ENCODE results near the gene GRIP2.

DNA sequence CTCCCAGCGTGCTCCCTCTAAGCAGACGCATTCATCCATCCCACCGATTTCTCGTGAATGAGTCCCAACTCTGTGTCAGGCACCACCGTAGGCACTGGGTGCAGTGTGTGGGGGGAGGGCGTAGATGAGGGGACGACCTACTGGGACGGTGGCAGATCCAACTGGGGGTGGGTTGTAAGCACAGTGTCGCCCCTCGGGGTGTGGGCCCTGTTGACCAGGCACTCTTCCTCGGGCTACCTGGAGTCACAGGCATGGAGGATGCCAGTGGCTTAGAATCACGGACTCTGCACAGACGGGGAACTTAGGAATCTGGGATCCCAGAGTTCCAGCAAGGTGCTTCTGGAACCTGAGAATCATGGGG lies 71.5 kb downstream of the GRIP2 start:
- TF ChIP-seq, protein P1, sequence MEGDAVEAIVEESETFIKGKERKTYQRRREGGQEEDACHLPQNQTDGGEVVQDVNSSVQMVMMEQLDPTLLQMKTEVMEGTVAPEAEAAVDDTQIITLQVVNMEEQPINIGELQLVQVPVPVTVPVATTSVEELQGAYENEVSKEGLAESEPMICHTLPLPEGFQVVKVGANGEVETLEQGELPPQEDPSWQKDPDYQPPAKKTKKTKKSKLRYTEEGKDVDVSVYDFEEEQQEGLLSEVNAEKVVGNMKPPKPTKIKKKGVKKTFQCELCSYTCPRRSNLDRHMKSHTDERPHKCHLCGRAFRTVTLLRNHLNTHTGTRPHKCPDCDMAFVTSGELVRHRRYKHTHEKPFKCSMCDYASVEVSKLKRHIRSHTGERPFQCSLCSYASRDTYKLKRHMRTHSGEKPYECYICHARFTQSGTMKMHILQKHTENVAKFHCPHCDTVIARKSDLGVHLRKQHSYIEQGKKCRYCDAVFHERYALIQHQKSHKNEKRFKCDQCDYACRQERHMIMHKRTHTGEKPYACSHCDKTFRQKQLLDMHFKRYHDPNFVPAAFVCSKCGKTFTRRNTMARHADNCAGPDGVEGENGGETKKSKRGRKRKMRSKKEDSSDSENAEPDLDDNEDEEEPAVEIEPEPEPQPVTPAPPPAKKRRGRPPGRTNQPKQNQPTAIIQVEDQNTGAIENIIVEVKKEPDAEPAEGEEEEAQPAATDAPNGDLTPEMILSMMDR (optimal IDR thresholded peaks at IDR 0.05 in 1 of 3, IDR thresholded peaks at IDR 0.05 in 1 of 3, conservative IDR thresholded peaks at IDR 0.05 in 1 of 3; ENCODE audit: extremely low read depth in 1 of 3, insufficient read depth in 2 of 3, low read length in 3 of 3), result no peak
- TF ChIP-seq EZH2 (IDR thresholded peaks at IDR 0.05; ENCODE audit: low read length), result no peak
